Activated CD4-positive, CD25-positive, alpha-beta regulatory T cell treated with anti-CD3 and anti-CD28 coated beads, Interleukin-2, amount 50 U/mL, for 16 hours (primary cell): ENCODE data around the gene MRGPRG.

Experiments
- DNase-seq: peaks from one replicate; pipeline ENCODE4 v3.0.0-alpha.2; 2020; ENCODE audit warnings: low read depth, low spot score

MRGPRG gene

GRCh38 chr11:3207526-3208189 is 11.0 kb downstream of the MRGPRG start:
- no peak for DNase-seq

- DNase-seq, result no peak
Measured at GRCh38 chr11:3206922-3207204, 11.8 kb downstream of the MRGPRG start.

GRCh38 chr11:3206156-3206921 is 12.3 kb downstream of the MRGPRG start:
- no peak for DNase-seq

GRCh38 chr11:3205261-3206155 is 13.1 kb downstream of the MRGPRG start:
- no peak for DNase-seq

- DNase-seq, result no peak
Measured at GRCh38 chr11:3204141-3205015, 14.2 kb downstream of the MRGPRG start.

- DNase-seq, result no peak
Measured at GRCh38 chr11:3203221-3204043, 15.2 kb downstream of the MRGPRG start.

GRCh38 chr11:3202759-3203158 is 15.9 kb downstream of the MRGPRG start:
- no peak for DNase-seq

- DNase-seq, result no peak
Measured at GRCh38 chr11:3202305-3202704, 16.3 kb downstream of the MRGPRG start.

- DNase-seq, result no peak
Measured at GRCh38 chr11:3201677-3202181, 16.9 kb downstream of the MRGPRG start.

GRCh38 chr11:3201112-3201581 is 17.5 kb downstream of the MRGPRG start:
- DNase-seq, result no peak

- no peak for DNase-seq
Measured at GRCh38 chr11:3200388-3201111, 18.1 kb downstream of the MRGPRG start.

GRCh38 chr11:3199537-3200295 is 18.9 kb downstream of the MRGPRG start:
- DNase-seq, result no peak

GRCh38 chr11:3198815-3199214 is 19.8 kb downstream of the MRGPRG start:
- no peak for DNase-seq

- DNase-seq, result no peak
Measured at GRCh38 chr11:3197878-3198528, 20.6 kb downstream of the MRGPRG start.

- DNase-seq, result no peak
Measured at GRCh38 chr11:3197044-3197695, 21.4 kb downstream of the MRGPRG start.

- DNase-seq, result no peak
Measured at GRCh38 chr11:3196161-3197043, 22.2 kb downstream of the MRGPRG start.
